GM21786 (cell line): ENCODE data around the gene ZNF516.

ENCODE experiments used
- ATAC-seq: cut with Tn5 transposase; IDR thresholded peaks from one replicate; pipeline ENCODE4 v1.9.1; 2021; ENCODE audit not compliant: unreplicated experiment

Gene ZNF516

DNA sequence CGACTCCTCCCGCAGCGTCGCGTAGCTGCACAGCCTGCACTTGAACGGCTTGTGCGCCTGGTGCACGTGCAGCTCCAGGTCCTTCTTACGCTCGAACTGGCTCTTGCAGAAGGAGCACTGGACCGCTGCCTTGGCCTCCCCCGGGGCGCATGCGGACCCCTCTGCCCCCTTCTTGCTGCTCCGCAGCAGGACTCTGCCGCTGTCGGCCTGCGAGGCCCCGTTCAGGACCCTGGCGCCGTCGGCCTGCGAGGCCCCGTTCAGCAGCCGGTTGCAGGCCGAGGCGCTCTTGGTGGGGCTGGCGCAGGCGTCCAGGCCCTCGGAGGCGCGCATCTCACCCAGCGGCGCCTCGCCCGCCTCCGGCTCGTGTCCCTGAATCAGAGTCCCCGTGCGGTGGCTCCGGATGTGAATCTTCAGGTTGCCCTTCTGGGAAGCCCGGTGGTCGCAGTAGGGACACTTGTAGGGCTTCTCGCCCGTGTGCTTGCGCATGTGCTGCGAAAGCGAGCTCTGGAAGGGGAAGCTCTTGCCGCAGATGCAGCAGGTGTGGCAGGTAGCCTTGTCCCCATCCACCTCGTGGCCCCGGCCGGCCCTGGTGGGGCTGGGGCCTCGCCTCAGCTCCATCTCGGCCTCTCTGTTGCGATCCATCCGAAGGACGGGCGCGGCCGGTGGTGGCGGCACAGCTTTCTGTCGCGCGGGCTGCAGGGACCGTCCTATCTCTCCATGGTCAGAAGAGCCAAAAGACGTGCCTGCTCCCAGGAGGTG lies 52.5 kb downstream of the ZNF516 start:
- ATAC-seq = no peak

DNA sequence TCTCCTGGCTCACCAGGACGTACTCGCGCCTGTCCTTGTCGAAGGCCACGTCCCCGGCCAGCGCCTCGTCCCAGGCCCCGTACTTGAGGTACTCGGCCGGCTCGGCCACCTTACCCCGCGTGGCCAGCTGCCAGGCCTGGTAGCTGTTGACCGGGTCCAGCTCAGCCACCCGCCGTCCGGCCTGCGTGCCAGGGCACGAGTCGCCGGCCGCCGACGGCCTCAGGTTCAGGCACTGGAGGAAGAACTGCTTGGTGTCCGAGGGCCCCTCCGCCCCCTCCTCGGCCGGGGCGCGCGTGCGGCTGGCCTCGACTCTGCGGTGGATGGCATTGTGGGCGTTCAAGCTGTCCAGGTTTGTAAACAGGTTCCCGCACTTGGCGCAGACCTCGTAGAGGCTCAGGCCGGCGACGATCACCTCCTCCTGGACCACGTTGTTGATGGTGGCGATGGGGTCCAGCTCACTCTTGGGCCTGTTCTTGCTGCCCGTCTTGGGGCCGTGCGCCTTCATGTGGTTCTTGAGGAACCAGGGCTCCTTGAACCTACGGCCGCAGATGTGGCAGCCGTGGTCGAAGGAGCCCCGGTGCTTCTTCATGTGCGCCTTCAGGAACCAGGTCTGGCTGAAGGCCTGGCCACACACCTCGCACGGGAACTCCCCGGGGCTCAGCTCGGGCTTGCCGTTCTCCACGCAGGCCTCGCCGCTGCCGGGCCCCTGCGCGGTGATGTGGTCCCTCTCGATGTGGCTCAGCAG lies 53.2 kb downstream of the ZNF516 start:
- ATAC-seq = no peak

DNA sequence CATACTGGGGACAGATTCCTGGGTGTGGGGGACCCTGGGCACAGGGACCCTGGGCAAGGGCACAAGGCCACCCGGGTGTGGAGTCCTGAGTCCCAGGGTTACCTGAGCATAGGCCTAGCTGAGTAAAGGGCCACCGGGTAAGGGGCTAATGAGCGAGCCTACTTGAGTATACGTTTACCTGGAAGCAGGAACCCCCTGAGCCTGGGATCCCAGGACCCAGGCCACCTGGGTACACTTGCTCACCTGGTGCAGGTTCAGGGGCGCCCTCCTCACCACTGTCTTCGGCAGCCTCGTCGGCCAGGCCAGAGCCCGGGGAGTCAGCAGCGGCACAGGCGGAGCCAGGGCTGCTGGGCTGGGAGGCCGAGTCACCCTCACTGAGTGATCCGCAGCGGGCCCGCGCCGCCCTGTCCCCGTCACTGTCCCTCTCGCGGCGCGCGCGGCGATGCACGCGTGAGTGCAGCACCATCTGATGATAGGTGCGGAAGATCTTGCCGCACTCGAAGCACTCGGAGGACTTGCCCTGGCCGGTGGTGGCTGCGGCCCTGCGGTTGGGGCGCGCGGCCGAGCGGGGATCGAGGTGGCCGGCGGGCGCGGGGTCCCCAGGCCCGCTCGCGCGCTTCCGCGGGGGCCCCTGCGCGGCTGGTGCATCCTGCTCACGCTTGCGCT lies 53.9 kb downstream of the ZNF516 start:
- ATAC-seq = no peak

DNA sequence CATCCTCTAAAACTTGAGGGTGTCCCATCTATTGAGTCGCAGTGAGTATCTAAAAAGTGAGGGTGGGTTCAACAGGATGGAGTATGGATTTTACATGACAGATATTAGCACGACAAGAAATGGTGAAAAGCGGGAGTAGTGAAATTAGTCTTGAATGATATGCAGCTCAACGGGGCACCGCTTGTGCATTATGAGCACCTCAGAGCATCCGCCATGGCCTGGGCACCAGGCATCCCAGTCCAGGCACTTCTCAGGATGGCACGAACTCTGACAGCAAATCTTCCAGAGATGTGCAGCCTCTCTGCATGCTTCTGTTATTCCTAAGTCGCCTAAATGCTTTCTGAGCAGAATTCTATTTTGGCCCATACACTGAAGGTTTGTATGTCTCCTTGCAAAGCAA lies 57.1 kb downstream of the ZNF516 start:
- ATAC-seq = no peak

DNA sequence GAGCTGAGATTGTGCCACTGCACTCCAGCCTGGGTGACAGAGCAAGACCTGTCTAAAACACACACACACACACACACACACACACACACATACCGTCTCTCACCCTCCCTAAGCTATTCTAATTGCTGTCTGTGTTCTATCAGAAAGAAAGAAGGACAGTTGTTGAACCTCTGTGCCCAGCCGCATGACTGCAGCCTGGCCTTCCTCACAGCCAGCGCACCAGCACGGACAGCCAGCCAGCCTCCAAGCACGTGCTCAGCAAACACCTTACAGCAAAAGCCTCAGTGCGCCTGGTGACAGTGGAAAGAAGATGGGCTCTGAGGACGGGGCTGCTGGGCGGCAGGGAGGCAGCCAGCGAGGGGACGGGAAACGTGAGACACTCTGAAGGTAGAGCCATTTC lies 58.0 kb downstream of the ZNF516 start:
- ATAC-seq = no peak

DNA sequence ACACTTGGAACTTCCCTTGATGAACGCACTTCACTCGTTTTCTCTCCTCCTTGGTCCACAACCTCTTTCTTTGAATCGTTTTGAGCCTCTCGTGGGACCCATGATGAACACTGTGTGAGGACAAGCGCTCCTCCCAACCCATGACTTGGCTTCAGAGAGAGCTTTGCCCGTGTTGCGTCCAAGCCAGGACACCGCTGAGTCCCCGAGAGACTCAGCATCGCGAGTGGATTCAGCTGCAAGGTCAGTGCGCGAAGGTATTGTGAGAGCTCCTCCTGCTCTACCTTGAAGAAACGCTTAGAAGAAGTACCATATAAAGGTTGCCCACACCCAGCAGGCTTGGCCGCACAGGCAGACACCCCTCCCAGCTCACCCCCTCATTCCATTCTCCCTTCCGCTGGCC lies 58.7 kb downstream of the ZNF516 start:
- no peak for ATAC-seq

DNA sequence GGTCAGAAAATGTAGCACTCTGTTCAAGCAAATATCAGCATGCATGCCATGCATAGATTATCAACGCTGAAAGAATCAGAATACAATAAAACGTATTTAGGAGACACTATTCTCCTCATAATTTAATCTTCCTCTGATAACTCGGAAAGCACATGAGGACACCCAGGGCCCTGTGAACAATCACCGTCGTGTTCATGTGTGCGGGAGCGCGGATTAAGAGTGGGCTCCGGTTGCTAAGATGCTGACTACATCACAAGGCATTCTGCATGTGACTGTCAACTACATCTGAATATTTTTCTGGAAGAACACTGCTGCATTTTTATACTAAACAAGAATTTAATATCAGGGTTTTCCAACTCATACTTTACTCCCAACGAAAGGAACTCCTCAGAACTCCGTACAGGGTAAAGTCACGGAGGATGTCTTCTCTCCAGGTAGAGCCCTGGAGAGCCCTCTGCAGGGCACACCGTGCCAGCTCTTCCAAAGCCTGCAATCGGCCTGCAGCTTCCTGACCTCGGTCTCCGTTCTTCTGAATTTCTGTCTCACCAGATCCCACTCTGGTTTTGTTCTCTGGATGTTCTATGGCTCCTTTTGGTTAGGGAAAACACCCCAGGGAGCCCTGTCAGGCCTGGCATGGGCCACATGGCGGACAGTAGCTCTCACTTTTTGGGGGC lies 59.6 kb downstream of the ZNF516 start:
- ATAC-seq = no peak

DNA sequence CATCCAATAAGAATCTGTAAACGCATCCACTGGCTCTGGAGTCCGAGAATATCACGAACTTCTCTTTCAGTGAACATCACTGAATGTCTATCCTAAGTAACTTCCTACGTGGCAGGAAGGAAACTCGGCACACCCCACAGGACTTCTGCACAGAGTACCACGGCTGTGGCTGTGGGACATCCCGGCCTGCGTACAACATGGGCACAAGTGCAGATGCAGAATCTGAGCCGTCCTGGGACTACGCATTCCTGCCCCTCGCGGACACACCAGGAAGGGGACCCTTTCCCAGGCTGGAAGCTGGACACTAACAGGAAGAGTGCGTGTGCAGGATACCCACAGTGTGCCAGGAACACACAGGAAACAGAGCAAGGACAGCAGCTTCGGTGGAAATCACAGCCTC lies 60.6 kb downstream of the ZNF516 start:
- no peak for ATAC-seq

DNA sequence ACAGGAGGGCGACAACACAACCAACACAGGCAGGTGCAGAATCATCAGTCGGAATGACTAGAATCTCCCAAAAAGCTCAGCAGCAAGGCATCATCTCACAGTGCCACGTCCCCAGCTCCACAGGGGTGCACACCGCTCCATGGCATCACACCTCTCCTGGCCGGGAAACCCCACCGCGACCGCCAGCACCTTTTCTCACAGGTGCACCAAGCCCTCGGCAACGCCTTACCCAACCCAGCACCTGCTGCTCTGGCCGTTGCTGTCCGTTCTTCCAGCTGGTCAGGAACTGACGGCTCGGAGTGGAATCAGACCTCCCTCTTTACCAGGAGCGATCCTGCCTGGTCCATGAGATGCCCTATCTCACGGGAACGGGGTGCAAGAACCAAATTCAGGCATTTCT lies 61.3 kb downstream of the ZNF516 start:
- no peak for ATAC-seq

DNA sequence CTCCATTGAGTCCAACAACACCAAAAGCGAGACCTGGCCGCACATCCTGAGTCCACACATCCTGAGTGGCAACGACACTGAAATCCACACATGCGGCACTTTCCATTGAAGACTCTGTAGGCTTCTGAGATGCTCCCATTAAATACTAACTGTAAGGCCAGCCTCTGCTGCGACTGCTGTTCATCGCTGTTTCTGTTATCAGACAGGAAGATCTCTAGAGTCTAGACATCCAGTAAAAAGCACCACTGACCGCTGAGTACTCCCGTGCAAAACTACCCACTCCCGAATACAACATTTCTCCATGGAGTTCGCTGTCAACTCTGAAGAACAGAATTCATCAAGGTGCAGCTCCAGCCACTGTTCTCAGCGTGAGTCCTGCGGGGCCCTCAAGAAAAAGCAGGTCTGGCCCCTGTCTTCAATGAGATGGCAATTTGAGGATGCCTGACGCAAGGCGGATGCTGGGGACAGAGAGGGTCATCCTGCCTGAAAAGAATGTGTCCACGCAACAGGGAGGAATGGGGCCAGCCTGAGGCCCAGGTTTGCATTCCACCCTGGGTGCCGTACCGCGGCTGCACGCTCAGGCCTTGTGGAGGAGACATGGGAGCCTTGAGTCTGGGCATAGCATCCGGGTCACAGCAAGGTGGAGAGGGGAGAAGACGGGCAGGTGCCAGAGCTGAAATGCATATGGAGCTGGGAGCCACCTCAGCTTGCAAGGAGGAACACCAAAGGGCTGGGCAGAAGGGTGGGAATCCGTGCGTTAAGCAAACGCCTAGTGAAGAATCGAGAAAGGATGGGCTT lies 61.9 kb downstream of the ZNF516 start:
- no peak for ATAC-seq

DNA sequence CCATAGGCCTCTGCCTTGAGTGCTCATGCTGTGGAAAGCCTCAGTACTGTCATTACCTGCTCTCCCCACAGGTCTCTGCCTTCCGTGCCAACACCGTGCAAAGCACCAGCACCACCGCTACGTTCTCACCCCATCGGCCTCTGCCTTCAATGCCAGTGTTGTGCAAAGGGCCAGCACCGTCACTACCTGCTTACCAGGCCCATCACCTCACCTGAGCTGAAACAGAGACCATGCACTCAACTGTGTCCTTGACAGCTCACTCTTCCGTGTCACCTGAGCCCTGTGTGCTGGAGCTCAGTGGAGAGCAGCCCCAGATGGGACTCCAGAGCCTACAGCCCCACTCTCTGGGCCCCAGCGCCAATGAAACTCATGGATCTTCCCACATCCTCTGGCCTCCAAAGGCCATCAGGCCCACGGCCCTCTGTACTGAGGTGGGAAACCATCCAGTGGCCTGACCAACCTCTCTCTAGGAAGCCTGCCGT lies 62.7 kb downstream of the ZNF516 start:
- no peak for ATAC-seq

DNA sequence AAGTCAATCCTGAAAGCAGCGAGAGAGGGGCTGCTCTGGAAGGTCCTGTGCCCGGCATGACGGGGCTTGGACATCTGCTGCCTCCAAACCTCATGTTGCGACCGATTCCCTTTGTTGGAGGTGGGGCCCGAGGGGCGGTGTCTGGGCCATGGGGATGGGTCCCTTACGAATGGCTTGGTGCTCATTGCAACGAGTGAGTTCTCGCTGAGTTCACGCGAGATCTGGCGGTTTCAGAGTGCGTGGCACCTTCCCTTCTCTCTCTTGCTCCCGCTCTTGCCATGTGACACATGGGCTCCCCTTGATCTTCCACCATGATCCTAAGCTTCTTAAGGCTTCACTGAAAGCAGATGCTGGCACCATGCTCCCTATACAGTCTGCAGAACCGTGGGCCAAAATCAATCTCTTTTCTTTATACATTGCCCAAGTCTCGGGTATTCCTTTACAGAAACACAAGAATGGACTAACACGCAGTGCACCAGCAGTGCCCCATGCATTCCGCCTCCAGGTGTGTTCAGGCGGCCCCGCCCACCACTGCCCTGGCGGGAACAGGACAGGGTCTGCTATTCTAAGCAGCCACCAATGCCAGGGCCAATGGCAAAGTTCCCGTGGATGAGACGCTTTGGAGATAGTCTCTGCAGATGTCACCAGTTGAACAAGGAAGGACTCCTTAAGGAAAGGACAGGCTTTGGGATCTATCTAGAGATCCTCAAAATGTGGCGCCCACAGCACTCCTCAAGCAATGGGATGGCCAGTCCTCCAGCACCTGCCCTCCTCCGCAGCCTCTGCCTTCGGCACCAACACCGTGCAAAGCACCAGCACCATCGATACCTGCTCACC lies 63.4 kb downstream of the ZNF516 start:
- ATAC-seq = no peak

DNA sequence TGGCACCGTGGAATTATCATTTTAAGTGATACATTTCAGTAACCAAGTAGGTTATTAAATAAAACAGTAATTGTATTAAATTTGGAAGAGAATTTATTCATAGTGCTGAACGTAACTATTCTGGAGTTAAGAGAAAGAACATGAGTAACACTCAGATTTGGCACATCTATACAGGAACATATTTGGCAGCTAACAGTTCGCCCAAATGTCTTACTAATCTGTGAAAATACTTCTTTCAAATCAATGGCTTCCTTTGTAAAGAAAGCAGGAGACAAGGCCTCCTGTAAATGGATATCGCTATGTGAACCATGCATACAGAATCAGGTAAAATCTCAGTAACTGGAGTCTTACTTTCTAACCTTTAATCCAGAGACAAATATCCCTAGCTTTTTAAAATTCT lies 64.4 kb downstream of the ZNF516 start:
- no peak for ATAC-seq

DNA sequence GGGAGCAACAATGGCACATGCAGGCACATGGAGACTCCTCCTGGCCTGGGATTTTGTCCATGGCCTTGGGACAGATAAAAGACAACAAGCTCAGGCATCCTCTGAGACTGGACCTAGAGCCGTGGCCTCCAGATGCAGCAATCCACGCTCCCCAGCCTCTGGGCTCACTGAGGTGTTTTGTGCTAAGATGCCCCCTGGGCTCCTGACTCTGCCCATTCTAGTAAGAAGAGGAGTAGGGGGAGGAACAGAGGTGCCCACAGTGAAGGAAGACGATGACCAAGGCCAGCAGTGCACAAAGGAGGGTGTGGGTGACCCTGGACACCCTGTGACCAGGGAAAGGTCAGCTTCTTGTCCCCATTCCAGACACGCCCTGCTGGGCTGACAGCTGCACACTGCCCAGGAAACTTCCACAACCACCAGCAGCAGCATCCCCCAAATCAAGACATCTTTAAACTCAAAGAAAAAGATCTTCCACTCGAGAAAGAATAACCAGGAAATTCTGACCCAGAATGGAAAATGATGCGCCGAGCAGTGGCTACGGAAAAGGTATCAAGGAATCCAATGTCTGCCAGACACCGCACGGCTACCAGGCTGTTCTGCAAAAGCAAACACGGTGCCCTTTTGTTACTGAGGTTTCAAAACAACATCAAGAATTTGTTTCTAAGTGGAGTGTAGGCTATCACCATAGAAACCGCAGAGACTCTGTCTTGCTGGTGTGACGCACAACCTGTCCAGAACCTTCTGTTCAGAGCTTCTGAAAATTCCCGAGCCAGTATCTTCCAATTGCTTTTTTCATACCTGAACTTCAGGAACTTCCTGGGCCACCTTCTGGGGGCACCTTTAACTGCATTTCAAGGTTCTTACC lies 65.5 kb downstream of the ZNF516 start:
- ATAC-seq = no peak

DNA sequence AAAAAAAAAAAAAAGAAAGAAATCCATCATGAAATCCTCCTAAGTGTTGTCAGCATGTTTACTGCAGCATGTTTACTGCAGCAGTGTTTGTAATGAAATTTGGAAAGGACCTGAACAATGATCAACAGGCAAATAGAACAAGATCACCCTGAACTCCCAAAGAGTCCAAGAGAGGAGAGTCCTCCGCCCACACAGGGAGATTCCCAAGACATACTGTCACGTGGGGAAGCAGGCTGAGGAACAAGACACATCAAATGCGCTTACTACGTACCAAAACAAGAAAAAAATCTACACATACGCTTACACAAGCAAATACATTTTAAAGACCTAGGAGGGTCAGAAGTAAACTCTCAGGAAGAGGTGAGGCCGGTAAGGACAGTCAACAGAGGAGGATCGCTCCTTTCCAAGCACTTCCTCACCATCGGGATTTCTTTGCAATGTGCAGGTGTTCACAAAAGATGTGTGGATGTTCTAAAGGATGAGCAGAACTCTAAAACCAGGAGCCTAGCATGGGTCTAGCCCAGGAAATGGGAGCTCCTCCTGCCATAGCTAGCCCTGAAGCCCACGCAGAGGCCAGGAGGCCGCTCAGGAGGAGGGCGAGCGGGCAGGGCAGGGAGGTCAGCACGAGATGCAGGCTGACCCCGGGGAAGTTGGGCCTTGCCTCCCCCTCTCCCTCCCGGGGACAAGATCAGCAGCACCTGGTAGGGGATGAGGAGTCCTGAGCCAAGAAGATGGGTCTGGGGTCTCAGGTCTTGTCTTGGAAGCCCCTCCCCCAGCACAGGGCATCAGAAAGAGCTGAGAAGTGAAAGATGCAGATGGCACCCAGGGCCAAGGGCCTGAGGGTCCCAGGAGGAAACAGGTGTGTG lies 66.4 kb downstream of the ZNF516 start:
- ATAC-seq = no peak

DNA sequence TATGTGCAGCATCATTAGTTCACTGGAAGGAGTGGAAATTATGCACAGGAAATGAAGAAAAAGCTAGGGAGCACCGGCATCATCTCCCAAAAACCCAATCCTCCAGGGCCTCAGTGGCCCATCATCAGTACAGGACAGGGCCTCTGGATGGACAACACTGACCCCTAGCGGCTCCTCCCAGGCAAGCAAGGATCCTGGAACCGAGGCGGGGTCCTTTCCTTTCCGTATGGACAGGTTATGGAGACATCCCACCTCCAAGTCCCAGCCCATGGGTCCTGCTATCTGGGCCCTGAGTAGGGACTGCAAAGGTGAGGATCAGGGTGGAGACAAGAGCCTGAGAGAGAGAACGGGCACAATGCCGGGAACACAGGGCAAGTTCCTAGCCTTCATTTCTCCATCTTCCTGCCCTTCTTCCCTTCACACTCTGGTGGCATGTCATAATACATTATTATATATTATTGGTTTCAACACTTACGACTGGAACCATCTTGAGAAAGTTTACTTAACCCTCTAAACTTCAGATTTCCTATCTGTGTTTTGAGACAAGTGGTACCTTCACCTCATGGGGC lies 68.2 kb downstream of the ZNF516 start:
- ATAC-seq = no peak
